B cell (primary cell): ENCODE results near the gene FBXO42.

Source experiments
- CTCF ChIP-seq: fragments of 200-600 bp; IDR thresholded peaks from one replicate; pipeline ENCODE4 v1.8.0; 2022; ENCODE audit warnings: antibody characterized with exemption, mild to moderate bottlenecking
- EZH2 ChIP-seq: IDR thresholded peaks from 2 replicates; pipeline ENCODE4 v1.6.1; 2012; ENCODE audit warnings: borderline replicate concordance, low read depth, mild to moderate bottlenecking, moderate library complexity, low read length; ENCODE audit not compliant: insufficient read depth, poor library complexity, severe bottlenecking

GRCh38 chr1:16196874-16197273 lies 155.4 kb downstream of the FBXO42 start:
- TF ChIP-seq EZH2: no peak
- TF ChIP-seq CTCF: no peak
